ENCODE data around the gene CDC42BPA.

Gene CDC42BPA

GRCh38 chr1:227330279-227331076, 12.2 kb upstream of the CDC42BPA start:
- H3K27me3 ChIP-seq: no peaks in the 10 kb centered on the region
- no peak overlapping the region for H3K27ac ChIP-seq
- no peaks in the 10 kb centered on the region for H3K36me3 ChIP-seq
- no peaks in the 10 kb centered on the region for H3K9me3 ChIP-seq
- H3K4me1 ChIP-seq (ENCODE audit: control insufficient read depth in 1 of 2, insufficient read depth in 1 of 2, low read depth in 1 of 2, low read length in 1 of 2): no peaks in the 10 kb centered on the region
- TF ChIP-seq, protein P1, sequence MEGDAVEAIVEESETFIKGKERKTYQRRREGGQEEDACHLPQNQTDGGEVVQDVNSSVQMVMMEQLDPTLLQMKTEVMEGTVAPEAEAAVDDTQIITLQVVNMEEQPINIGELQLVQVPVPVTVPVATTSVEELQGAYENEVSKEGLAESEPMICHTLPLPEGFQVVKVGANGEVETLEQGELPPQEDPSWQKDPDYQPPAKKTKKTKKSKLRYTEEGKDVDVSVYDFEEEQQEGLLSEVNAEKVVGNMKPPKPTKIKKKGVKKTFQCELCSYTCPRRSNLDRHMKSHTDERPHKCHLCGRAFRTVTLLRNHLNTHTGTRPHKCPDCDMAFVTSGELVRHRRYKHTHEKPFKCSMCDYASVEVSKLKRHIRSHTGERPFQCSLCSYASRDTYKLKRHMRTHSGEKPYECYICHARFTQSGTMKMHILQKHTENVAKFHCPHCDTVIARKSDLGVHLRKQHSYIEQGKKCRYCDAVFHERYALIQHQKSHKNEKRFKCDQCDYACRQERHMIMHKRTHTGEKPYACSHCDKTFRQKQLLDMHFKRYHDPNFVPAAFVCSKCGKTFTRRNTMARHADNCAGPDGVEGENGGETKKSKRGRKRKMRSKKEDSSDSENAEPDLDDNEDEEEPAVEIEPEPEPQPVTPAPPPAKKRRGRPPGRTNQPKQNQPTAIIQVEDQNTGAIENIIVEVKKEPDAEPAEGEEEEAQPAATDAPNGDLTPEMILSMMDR (IDR thresholded peaks at IDR 0.05): no peak
- no peak overlapping the region for H3K4me3 ChIP-seq (ENCODE audit: low read depth in 1 of 2, low read length in 1 of 2)

DNA sequence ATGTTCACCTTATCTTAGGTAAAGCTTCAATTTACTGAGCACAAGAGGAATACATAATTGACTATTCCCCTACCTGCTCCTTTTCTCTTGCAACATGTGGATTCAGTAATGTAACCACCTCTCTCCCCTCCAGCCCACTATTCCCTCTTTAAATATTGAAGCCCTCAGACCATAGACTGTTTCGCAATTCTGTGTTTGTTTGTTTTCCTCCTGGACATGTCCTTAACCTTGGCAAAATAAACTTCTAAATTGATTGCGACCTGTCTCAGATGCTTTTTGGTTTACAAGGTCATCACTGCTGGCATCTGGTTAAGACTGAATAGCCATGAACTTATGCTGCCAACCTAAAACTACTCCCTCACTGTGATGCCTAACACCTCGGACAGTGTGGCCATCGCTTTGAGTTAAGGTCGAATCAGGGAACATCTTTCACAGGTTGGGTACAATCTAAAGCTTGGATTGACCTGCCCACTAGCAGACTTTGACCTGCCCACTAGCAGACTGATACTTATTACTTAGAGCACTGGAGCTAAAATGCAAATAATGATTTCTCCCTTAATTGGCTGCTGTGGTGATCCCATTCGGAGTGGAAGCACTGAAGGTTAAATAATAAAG, 10.2 kb upstream of the CDC42BPA start:
- Histone ChIP-seq H3K4me1 (ENCODE audit: control insufficient read depth in 1 of 2, insufficient read depth in 1 of 2, low read depth in 1 of 2, low read length in 1 of 2) (no peaks in the 10 kb centered on the region), H3K27ac (no peak overlapping the region), H3K9me3 (no peaks in the 10 kb centered on the region), H3K36me3 (no peaks in the 10 kb centered on the region), H3K27me3 (no peaks in the 10 kb centered on the region), H3K4me3 (ENCODE audit: low read depth in 1 of 2, low read length in 1 of 2) (no peak overlapping the region)
- TF ChIP-seq, protein P1 (IDR thresholded peaks at IDR 0.05): no peak

GRCh38 chr1:227325156-227325555, 6.9 kb upstream of the CDC42BPA start:
- H3K27me3 ChIP-seq: peaks cover 26% of the 10 kb centered on the region
- no peaks in the 10 kb centered on the region for H3K4me1 ChIP-seq (ENCODE audit: control insufficient read depth in 1 of 2, insufficient read depth in 1 of 2, low read depth in 1 of 2, low read length in 1 of 2)
- no peak overlapping the region for H3K4me3 ChIP-seq (ENCODE audit: low read depth in 1 of 2, low read length in 1 of 2)
- TF ChIP-seq, protein P1 (IDR thresholded peaks at IDR 0.05): no peak
- H3K36me3 ChIP-seq: no peaks in the 10 kb centered on the region
- H3K27ac ChIP-seq: no peak overlapping the region
- no peaks in the 10 kb centered on the region for H3K9me3 ChIP-seq

DNA sequence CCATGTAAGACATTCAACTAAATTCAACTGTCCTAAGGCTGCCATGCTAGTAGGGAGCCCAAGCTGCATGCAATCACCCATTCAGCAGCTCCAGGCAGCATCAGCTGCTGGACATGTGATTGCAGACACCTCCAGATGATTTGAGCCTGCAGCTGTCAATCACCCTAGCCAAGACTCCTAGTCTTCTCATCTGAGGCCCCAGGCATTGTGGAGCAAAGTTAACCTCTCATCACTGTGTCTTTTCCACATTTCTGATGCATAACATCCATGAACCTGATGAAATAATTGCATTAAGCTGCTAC, 5.6 kb upstream of the CDC42BPA start:
- Histone ChIP-seq H3K27me3 (peaks cover 38% of the 10 kb centered on the region), H3K36me3 (no peaks in the 10 kb centered on the region), H3K27ac (no peak overlapping the region), H3K4me1 (ENCODE audit: control insufficient read depth in 1 of 2, insufficient read depth in 1 of 2, low read depth in 1 of 2, low read length in 1 of 2) (peaks cover 0 to under 1% of the 10 kb centered on the region in 2 experiments), H3K4me3 (ENCODE audit: low read depth in 1 of 2, low read length in 1 of 2) (no peak overlapping the region), H3K9me3 (no peaks in the 10 kb centered on the region)
- TF ChIP-seq, protein P1 (IDR thresholded peaks at IDR 0.05): no peak

DNA sequence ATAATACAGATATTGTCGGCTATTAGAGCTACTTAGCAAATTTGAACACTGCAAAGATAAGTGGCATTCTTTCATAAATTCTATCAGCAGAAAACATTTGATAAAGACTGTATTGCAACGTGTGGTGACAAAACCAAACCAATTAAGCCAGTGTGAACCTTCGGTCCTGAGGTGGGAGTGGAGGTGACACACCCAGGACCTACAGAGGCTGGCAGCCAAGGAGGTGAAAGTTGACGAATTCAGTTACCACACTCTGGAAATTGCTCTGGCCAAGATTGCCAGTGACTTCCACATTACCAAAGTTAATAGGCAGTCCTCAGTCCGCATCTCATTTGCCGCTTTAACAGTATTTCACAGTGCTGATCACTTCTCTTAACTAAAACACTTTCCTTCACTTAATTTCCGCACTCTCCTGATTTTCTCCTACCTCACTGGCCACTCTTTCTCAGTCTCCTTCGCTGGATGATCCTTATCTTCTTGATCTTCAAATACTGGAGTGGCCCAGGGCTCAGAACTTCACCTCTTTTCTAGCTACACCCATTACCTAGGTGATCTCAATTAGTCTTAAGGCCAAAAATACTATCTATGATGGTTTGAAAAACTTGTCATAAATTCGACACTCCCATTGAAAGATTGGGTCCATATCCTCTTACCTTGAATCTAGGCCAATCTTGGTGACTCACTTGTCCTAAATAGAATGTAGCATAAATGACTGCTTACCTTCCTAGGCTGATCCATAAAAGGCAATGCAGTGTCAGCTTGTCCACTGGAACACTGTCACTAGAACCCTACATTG, 5.1 kb upstream of the CDC42BPA start:
- H3K4me3 ChIP-seq (ENCODE audit: low read depth in 1 of 2, low read length in 1 of 2): no peak overlapping the region
- no peaks in the 10 kb centered on the region for H3K9me3 ChIP-seq
- H3K27me3 ChIP-seq: peaks cover 43% of the 10 kb centered on the region
- H3K4me1 ChIP-seq (ENCODE audit: control insufficient read depth in 1 of 2, insufficient read depth in 1 of 2, low read depth in 1 of 2, low read length in 1 of 2): peaks cover 2 to 5% of the 10 kb centered on the region in 2 experiments
- TF ChIP-seq, protein P1 (IDR thresholded peaks at IDR 0.05): no peak
- no peak overlapping the region for H3K27ac ChIP-seq
- H3K36me3 ChIP-seq: no peaks in the 10 kb centered on the region
